ENCODE data around the gene FUZ.

FUZ gene

GRCh38 chr19:49858088-49858985, 45.2 kb upstream of the FUZ start (continued):
- no peak for TF ChIP-seq ZNF530 (tag by site-specific recombination; IDR thresholded peaks at IDR 0.05; ENCODE audit: low read depth)
- TF ChIP-seq BCL11A (tag by site-specific recombination; IDR thresholded peaks at IDR 0.05; ENCODE audit: low read depth) = no peak
- TF ChIP-seq ZNF132 (tag by site-specific recombination; IDR thresholded peaks at IDR 0.05; ENCODE audit: borderline replicate concordance) = no peak
- TF ChIP-seq ZNF248 (tag by site-specific recombination; IDR thresholded peaks at IDR 0.05) = no peak
- TF ChIP-seq GLIS1 (tag by site-specific recombination; IDR thresholded peaks at IDR 0.05) = no peak
- TF ChIP-seq ZNF529 (tag by site-specific recombination; IDR thresholded peaks at IDR 0.05; ENCODE audit: insufficient replicate concordance) = no peak
- no peak for TF ChIP-seq ZNF518A (tag by site-specific recombination; conservative IDR thresholded peaks at IDR 0.05; ENCODE audit: low read depth)
- no peak for TF ChIP-seq HOXC10 (CRISPR knock-in tag; IDR thresholded peaks at IDR 0.05)
- no peak for TF ChIP-seq ZNF660 (tag by site-specific recombination; IDR thresholded peaks at IDR 0.05)
- TF ChIP-seq ZNF404 (tag by site-specific recombination; IDR thresholded peaks at IDR 0.05) = no peak
- TF ChIP-seq, protein P1, sequence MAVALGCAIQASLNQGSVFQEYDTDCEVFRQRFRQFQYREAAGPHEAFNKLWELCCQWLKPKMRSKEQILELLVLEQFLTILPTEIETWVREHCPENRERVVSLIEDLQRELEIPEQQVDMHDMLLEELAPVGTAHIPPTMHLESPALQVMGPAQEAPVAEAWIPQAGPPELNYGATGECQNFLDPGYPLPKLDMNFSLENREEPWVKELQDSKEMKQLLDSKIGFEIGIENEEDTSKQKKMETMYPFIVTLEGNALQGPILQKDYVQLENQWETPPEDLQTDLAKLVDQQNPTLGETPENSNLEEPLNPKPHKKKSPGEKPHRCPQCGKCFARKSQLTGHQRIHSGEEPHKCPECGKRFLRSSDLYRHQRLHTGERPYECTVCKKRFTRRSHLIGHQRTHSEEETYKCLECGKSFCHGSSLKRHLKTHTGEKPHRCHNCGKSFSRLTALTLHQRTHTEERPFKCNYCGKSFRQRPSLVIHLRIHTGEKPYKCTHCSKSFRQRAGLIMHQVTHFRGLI (tag by site-specific recombination; IDR thresholded peaks at IDR 0.05) = no peak; the same call in 1 of the 2 replicates
- peak; percentile 69 for TF ChIP-seq GLIS2 (tag by site-specific recombination; IDR thresholded peaks at IDR 0.05)
- TF ChIP-seq INSM2 (tag by site-specific recombination; IDR thresholded peaks at IDR 0.05) = no peak
- no peak; the same call in 1 of the 2 replicates for TF ChIP-seq ZBTB6 (tag by site-specific recombination; IDR thresholded peaks at IDR 0.05)
- TF ChIP-seq KLF10 (tag by site-specific recombination; IDR thresholded peaks at IDR 0.05) = no peak
- TF ChIP-seq BCL6B (tag by site-specific recombination; IDR thresholded peaks at IDR 0.05) = no peak
- no peak for TF ChIP-seq ZNF223 (tag by site-specific recombination; IDR thresholded peaks at IDR 0.05)
- TF ChIP-seq ZBTB17 (tag by site-specific recombination; IDR thresholded peaks at IDR 0.05) = no peak
- no peak for TF ChIP-seq ZEB2 (tag by site-specific recombination; IDR thresholded peaks at IDR 0.05)
- no peak for TF ChIP-seq ZSCAN5A (tag by site-specific recombination; IDR thresholded peaks at IDR 0.05)
- TF ChIP-seq ZBTB7A (tag by site-specific recombination; IDR thresholded peaks at IDR 0.05; ENCODE audit: low read depth) = peak; percentile 7; the same call in 1 of the 2 replicates
- TF ChIP-seq ZNF843 (tag by site-specific recombination; IDR thresholded peaks at IDR 0.05) = no peak
- TF ChIP-seq ZNF510 (tag by site-specific recombination; IDR thresholded peaks at IDR 0.05; ENCODE audit: insufficient replicate concordance) = no peak
- TF ChIP-seq MYNN (tag by site-specific recombination; IDR thresholded peaks at IDR 0.05; ENCODE audit: borderline replicate concordance) = no peak
- TF ChIP-seq SP2 (tag by site-specific recombination; IDR thresholded peaks at IDR 0.05) = 0 out of 2 replicates have a peak, but pooled peaks have one; percentile 5
- TF ChIP-seq ZNF777 (tag by site-specific recombination; IDR thresholded peaks at IDR 0.05; ENCODE audit: borderline replicate concordance) = no peak
- TF ChIP-seq ZNF341 (tag by site-specific recombination; IDR thresholded peaks at IDR 0.05; ENCODE audit: low read depth) = peak; percentile 38; the same call in 1 of the 2 replicates

Data from HEK293 (cell line).